Liver (tissue), 9 donors: ENCODE data around the gene CSPG4. TPM values are rescaled to one million over a fixed set of nuclear protein-coding genes. Genes with fewer than 3 reads are reported as not detected.

Experiments
- DNase-seq: peaks from one replicate; pipeline ENCODE4 v3.0.0-alpha.2; 2017; ENCODE audit warnings: low spot score
- H3K27ac ChIP-seq, 2 donors: one replicate each; pipeline ENCODE4 v1.7.0; 2013; ENCODE audit warnings: inconsistent platforms in 2 of 2, low read length in 2 of 2, control low read depth in 1 of 2, low read depth in 1 of 2, mild to moderate bottlenecking in 1 of 2
- H3K27me3 ChIP-seq, 4 donors: one replicate each; pipeline versions ENCODE4 v1.6.1 to v1.7.0; 2013; ENCODE audit warnings: low read length in 3 of 4, inconsistent platforms in 1 of 4, mild to moderate bottlenecking in 1 of 4, moderate library complexity in 1 of 4; ENCODE audit not compliant: control insufficient read depth in 4 of 4, insufficient read depth in 4 of 4
- H3K36me3 ChIP-seq, 4 donors: one replicate each; pipeline versions ENCODE4 v1.6.1 to v1.7.0; 2013; ENCODE audit warnings: low read length in 3 of 4, mild to moderate bottlenecking in 3 of 4, low read depth in 1 of 4, moderate library complexity in 1 of 4; ENCODE audit not compliant: control insufficient read depth in 4 of 4, insufficient read depth in 3 of 4
- H3K4me1 ChIP-seq, 4 donors: one replicate each; pipeline versions ENCODE4 v1.6.1 to v1.7.0; 2013; ENCODE audit warnings: low read length in 3 of 4, mild to moderate bottlenecking in 3 of 4, moderate library complexity in 1 of 4; ENCODE audit not compliant: control insufficient read depth in 4 of 4, insufficient read depth in 4 of 4
- H3K4me3 ChIP-seq, 3 donors: one replicate each; pipeline versions ENCODE4 v1.6.1 to v1.7.0; 2013; ENCODE audit warnings: low read length in 3 of 3, control low read depth in 1 of 3, low read depth in 1 of 3, mild to moderate bottlenecking in 1 of 3
- H3K9ac ChIP-seq, 2 donors: one replicate each; pipeline ENCODE4 v1.7.0; 2013; ENCODE audit warnings: low read length in 2 of 2, mild to moderate bottlenecking in 2 of 2, moderate library complexity in 2 of 2, control low read depth in 1 of 2, low read depth in 1 of 2
- H3K9me3 ChIP-seq, 4 donors: one replicate each; pipeline versions ENCODE4 v1.6.1 to v1.7.0; 2013; ENCODE audit warnings: low read length in 3 of 4; ENCODE audit not compliant: control insufficient read depth in 4 of 4
- EGR1 ChIP-seq, 2 donors: IDR thresholded peaks; 2 replicates each; pipeline ENCODE4 v1.6.1; 2016 to 2018; ENCODE audit warnings: antibody characterized with exemption in 2 of 2, low read depth in 2 of 2
- FOXA2 ChIP-seq: IDR thresholded peaks from 2 replicates; pipeline ENCODE4 v1.6.1; 2016; ENCODE audit warnings: antibody characterized with exemption
- GABPA ChIP-seq, 2 donors: IDR thresholded peaks in 1 of 2; conservative IDR thresholded peaks in 1 of 2; 2 replicates each; pipeline ENCODE4 v1.6.1; 2016; ENCODE audit warnings: antibody characterized with exemption in 2 of 2, mild to moderate bottlenecking in 1 of 2, moderate library complexity in 1 of 2
- HNF4G ChIP-seq: IDR thresholded peaks from 2 replicates; pipeline ENCODE4 v1.6.1; 2016; ENCODE audit warnings: antibody characterized with exemption
- JUND ChIP-seq, 2 donors: IDR thresholded peaks; 2 replicates each; pipeline ENCODE4 v1.6.1; 2016; ENCODE audit warnings: antibody characterized with exemption in 2 of 2
- NR2F2 ChIP-seq: IDR thresholded peaks from 2 replicates; pipeline ENCODE4 v1.6.1; 2016; ENCODE audit warnings: antibody characterized with exemption
- RAD21 ChIP-seq, 2 donors: IDR thresholded peaks; 2 replicates each; pipeline ENCODE4 v1.6.1; 2016; ENCODE audit warnings: antibody characterized with exemption in 2 of 2, mild to moderate bottlenecking in 2 of 2
- REST ChIP-seq: IDR thresholded peaks from 2 replicates; pipeline ENCODE4 v1.6.1; 2016; ENCODE audit warnings: antibody characterized with exemption, mild to moderate bottlenecking
- RXRA ChIP-seq, 2 donors: IDR thresholded peaks; 2 replicates each; pipeline ENCODE4 v1.6.1; 2017 to 2018; ENCODE audit warnings: antibody characterized with exemption in 2 of 2, mild to moderate bottlenecking in 1 of 2
- SP1 ChIP-seq: IDR thresholded peaks from 2 replicates; pipeline ENCODE4 v1.6.1; 2018; ENCODE audit warnings: antibody characterized with exemption, mild to moderate bottlenecking
- TAF1 ChIP-seq: conservative IDR thresholded peaks from 2 replicates; pipeline ENCODE4 v1.6.1; 2016; ENCODE audit warnings: antibody characterized with exemption, mild to moderate bottlenecking
- YY1 ChIP-seq: IDR thresholded peaks from 2 replicates; pipeline ENCODE4 v1.6.1; 2016; ENCODE audit warnings: antibody characterized with exemption, mild to moderate bottlenecking
- ZBTB33 ChIP-seq: IDR thresholded peaks from 2 replicates; pipeline ENCODE4 v1.6.1; 2016; ENCODE audit warnings: antibody characterized with exemption
- WGBS: extraction: QIAGEN DNeasy Blood & Tissue Kit; methylation state at CpG from one replicate; pipeline ENCODE4 v1.1.7; 2013; 5-methylcytosine and 5-hydroxymethylcytosine counted together
- polyA plus RNA-seq, 2 donors: library from polyadenylated mRNA; stranded (reverse) in 1 of 2; unstranded in 1 of 2; fragments of 200-250 nt in 1 of 2; fragments of >200 nt in 1 of 2; fragmentation: Nextera tagmentation in 1 of 2; extraction: Ambion mirVana in 1 of 2; gene quantifications; one replicate each; pipeline versions ENCODE4 v1.2.1 to v1.2.3, GENCODE V29; 2013 to 2015
- total RNA-seq, 2 donors: library from RNA; depleted of rRNA; stranded (reverse); fragments of >200 nt; gene quantifications; one replicate each; pipeline ENCODE4 v1.2.3, GENCODE V29; 2014
- TF ChIP-seq, protein P1 (sequence below): fragments of 150-350 bp; IDR thresholded peaks from 2 replicates; pipeline ENCODE4 v1.5.1; 2017; ENCODE audit warnings: improper control_type of control experiment, low read depth, low read length; ENCODE audit not compliant: missing input control
- donor health status: healthy.
- donor health status: healthy.
- donor health status: healthy.
- donor health status: healthy.
- donor health status: healthy.

Gene CSPG4
- total and polyA plus RNA-seq, 4 donors, result 0.07 to 1.5 (median 0.76) TPM

GRCh38 chr15:75648156-75649000 is 64.3 kb downstream of the CSPG4 start:
- Histone ChIP-seq H3K9me3 (no peaks in the 10 kb centered on the region), H3K4me1 (peaks cover 20 to 56% (median 46%) of the 10 kb centered on the region in 4 donors), H3K4me3 (peak overlapping the region; percentile 81 to 91 (median 91)), H3K36me3 (peaks cover 0 to 3% (median 1%) of the 10 kb centered on the region in 4 donors), H3K9ac (peak overlapping the region; percentile 55 to 61), H3K27ac (peak overlapping the region; percentile 96 to 99), H3K27me3 (no peaks in the 10 kb centered on the region)
- WGBS, result 5% methylated on average over 34 of the region's 34 CpGs
- DNase-seq, result peak; percentile 54
- TF ChIP-seq ZBTB33 (no peak), REST (no peak), TAF1 (peak; percentile 44), FOXA2 (no peak), RAD21 (IDR thresholded peaks at IDR 0.05) (no peak), JUND (IDR thresholded peaks at IDR 0.05) (no peak), EGR1 (IDR thresholded peaks at IDR 0.05; ENCODE audit: low read depth in 2 of 2) (no peak), NR2F2 (no peak), GABPA (IDR thresholded peaks at IDR 0.05 in 1 of 2, conservative IDR thresholded peaks at IDR 0.05 in 1 of 2) (no peak), SP1 (no peak), YY1 (peak; percentile 8), HNF4G (no peak), RXRA (IDR thresholded peaks at IDR 0.05) (no peak)
- TF ChIP-seq, protein P1, sequence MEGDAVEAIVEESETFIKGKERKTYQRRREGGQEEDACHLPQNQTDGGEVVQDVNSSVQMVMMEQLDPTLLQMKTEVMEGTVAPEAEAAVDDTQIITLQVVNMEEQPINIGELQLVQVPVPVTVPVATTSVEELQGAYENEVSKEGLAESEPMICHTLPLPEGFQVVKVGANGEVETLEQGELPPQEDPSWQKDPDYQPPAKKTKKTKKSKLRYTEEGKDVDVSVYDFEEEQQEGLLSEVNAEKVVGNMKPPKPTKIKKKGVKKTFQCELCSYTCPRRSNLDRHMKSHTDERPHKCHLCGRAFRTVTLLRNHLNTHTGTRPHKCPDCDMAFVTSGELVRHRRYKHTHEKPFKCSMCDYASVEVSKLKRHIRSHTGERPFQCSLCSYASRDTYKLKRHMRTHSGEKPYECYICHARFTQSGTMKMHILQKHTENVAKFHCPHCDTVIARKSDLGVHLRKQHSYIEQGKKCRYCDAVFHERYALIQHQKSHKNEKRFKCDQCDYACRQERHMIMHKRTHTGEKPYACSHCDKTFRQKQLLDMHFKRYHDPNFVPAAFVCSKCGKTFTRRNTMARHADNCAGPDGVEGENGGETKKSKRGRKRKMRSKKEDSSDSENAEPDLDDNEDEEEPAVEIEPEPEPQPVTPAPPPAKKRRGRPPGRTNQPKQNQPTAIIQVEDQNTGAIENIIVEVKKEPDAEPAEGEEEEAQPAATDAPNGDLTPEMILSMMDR, result no peak
